Epithelial cell of esophagus (primary cell): ENCODE results near the gene APBB1.
A peak's percentile ranks its signal among the peaks of the same experiment; 100 is the strongest.

Experiments used
- DNase-seq: peaks from one replicate; pipeline ENCODE4 v3.0.0; 2010; ENCODE audit warnings: low read depth
- H3K4me3 ChIP-seq: 2 replicates; pipeline ENCODE4 v1.5.1; 2011; ENCODE audit warnings: mild to moderate bottlenecking, low read length, control low read depth
- TF ChIP-seq, protein P1 (sequence below): IDR thresholded peaks from 2 replicates; pipeline ENCODE4 v1.5.1; 2011; ENCODE audit warnings: low read depth, mild to moderate bottlenecking, low read length, control low read depth, inconsistent platforms; ENCODE audit not compliant: insufficient read depth; ENCODE audit errors: missing control alignments

The APBB1 gene

DNA sequence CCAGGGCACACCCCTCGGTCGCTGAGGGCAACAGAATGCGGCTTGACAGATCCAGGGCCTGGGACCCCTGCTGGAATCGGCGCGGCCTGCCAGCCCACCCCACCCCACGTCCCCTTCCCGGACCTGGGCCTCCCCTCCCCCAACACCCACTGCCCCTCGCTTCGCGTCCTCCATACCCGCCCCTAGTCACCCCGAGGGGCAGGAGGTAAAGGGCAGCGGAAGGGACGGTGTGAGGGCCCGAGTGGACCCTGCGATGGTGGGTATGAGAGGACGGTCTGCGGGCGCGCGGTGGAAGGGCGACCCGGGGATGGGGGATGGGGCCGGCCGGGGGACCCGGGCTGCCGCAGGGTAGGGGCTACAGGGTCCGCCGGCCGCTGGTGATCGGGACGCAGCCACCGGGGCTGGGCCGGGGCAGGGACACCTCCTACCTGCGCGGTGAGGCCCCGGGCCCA is 311 bp downstream of the APBB1 start:
- DNase-seq = no peak
- TF ChIP-seq, protein P1, sequence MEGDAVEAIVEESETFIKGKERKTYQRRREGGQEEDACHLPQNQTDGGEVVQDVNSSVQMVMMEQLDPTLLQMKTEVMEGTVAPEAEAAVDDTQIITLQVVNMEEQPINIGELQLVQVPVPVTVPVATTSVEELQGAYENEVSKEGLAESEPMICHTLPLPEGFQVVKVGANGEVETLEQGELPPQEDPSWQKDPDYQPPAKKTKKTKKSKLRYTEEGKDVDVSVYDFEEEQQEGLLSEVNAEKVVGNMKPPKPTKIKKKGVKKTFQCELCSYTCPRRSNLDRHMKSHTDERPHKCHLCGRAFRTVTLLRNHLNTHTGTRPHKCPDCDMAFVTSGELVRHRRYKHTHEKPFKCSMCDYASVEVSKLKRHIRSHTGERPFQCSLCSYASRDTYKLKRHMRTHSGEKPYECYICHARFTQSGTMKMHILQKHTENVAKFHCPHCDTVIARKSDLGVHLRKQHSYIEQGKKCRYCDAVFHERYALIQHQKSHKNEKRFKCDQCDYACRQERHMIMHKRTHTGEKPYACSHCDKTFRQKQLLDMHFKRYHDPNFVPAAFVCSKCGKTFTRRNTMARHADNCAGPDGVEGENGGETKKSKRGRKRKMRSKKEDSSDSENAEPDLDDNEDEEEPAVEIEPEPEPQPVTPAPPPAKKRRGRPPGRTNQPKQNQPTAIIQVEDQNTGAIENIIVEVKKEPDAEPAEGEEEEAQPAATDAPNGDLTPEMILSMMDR = no peak
- H3K4me3 ChIP-seq = peak overlapping the region; percentile 51

DNA sequence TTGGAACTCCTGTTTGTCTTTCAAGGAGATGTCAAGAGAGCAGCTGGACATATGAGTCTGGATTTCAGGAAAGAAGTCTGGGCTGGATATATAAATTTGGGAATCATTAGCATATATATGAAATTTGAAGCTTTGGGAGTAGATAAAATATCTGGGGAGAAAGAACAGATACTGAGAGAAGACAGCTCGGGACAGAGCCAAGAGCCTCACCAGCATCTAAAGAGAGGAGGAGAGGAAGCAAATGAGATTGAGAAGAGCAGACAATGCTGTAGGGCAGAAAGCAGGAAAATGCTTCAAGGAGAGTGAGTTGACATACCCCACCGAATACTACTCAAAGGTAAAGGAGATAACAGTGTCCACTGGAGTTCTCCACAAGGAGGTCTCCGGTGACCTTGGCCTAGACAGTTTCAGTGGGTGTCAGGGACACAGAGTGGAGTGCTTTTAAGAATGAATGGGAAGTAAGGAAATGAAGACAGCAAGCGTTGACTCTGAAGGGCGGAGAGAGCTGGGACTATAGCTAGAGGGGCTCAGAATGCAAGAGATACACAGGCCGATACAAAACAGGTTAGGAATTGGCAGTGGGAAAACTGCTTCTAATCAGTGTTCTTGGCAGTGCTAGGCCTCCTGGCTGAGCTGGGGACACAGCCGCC is 862 bp downstream of the APBB1 start:
- no peak overlapping the region for H3K4me3 ChIP-seq
- TF ChIP-seq, protein P1 = no peak
- DNase-seq = no peak

DNA sequence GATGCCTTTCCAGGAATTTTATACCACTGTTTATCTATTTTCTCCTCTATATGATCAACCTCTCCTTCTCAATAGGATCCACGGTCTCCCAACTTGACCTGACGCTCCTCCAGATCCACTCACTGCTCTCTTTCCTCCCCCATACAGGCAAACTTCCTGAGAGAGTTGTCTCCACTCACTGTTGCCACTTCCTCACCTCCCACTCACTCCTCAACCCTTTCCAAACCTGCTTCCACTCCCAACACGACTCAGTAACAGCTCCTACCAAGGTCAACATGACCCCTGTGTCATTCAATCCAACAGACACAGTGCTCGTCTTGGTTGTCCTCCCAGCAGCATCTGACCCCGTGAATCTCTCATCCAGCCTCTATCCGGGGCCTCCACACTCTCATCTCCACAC is 3.1 kb downstream of the APBB1 start:
- no peak overlapping the region for H3K4me3 ChIP-seq
- TF ChIP-seq, protein P1 = no peak
- no peak for DNase-seq

DNA sequence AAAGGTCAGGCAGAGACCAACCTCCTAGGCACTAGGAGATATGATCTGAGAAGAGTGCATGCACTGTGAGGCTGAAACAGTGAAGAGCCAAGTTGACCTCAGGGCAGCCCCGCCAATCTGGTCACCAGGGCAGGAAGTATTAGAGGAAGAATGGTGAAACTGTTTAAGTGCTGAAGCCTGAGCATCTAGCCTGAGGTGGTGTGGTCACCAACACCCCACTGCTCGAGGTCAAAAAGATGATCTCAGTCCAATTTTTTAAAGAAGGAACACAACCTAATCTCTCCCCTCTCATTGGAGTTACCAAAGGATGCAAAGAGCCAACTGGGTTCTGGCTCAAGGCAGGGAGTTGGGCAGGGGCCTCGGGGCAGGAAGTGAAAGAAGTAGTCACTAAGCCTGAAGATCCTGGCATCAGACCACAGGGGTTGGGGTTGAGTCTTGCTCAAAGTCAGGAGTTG is 4.0 kb downstream of the APBB1 start:
- H3K4me3 ChIP-seq = no peak overlapping the region
- DNase-seq = no peak

DNA sequence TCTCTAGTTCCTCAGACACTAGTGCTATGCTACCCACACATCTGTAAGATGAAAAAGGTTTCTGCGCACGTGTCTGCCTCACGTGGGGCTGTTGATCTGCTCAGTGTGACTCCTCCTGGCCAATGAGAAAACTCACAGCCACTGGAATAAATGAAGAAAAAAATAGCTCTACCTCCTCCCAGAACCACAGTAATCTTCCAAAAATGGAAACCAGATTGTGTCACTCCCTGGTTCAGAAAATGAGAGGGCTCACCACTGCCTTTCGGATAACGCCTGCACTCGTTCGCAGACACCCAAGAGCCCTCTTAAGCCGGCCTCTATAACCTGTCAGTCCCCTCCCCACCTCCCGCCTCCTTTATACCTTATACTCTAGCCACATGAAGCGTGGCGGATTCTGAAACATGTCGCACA is 5.1 kb downstream of the APBB1 start:
- H3K4me3 ChIP-seq = no peak overlapping the region
- DNase-seq = no peak
- TF ChIP-seq, protein P1 = no peak

More for the DNA sequence above, 4.0 kb downstream of the APBB1 start:
- TF ChIP-seq, protein P1 = no peak

DNA sequence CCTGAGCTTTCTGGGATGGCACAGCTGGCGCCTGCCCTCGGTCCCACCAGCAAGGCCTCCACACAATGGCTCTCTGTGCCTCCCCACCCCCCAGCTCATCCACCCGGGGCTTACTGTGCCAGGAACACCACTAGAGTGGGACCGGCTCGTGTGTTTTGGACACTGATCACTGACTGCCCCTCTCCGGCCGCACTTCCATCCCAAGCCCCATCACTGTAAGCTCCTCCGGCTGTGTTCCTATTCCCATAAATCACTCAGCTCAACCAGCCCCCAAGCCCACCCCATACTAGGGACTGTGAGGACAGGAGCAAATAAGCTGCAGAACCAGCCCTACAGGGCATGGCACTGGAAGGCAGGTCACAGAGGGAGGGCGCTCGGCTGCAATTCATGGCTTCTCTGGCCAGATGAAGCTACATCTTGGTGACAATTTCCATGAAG is 7.3 kb downstream of the APBB1 start:
- DNase-seq = no peak
- no peak overlapping the region for H3K4me3 ChIP-seq
- TF ChIP-seq, protein P1 = no peak
